Activated CD8-positive, alpha-beta T cell treated with anti-CD3 and anti-CD28 coated beads for 36 hours (primary cell): ENCODE data around the gene OSTF1. TPM values are rescaled to one million over a fixed set of nuclear protein-coding genes. Genes with fewer than 3 reads are reported as not detected.
A peak's percentile ranks its signal among the peaks of the same experiment; 100 is the strongest.

Experiments
- ATAC-seq: fragments of 200-7000 bp; cut with Tn5 transposase; one replicate; pipeline ENCODE4 v1.10.0; 2021; ENCODE audit warnings: mild to moderate bottlenecking, moderate library complexity
- CTCF ChIA-PET: fragments of 350-600 bp; sonication (Branson Sonifier 250); formaldehyde crosslinking; loops from one replicate; lab custom pipeline; 2021; ENCODE audit warnings: antibody characterized with exemption; lab: Charles Lee
- POLR2A ChIA-PET: fragments of 350-600 bp; sonication (Branson Sonifier 250); formaldehyde crosslinking; loops from one replicate; lab custom pipeline; 2021; ENCODE audit warnings: antibody characterized with exemption; lab: Charles Lee
- DNase-seq: peaks from one replicate; pipeline ENCODE4 v3.0.0-alpha.2; 2020
- H3K27ac Mint-ChIP-seq: one replicate; pipeline ENCODE4 v1.8.0; 2021; ENCODE audit warnings: mild to moderate bottlenecking, mixed read lengths
- H3K27me3 Mint-ChIP-seq: one replicate; pipeline ENCODE4 v1.8.0; 2021; ENCODE audit warnings: mixed read lengths
- H3K36me3 Mint-ChIP-seq: one replicate; pipeline ENCODE4 v1.8.0; 2021; ENCODE audit warnings: low read depth, mixed read lengths
- H3K4me1 Mint-ChIP-seq: one replicate; pipeline ENCODE4 v1.8.0; 2021; ENCODE audit warnings: low read depth, mixed read lengths
- H3K4me3 Mint-ChIP-seq: one replicate; pipeline ENCODE4 v1.8.0; 2021; ENCODE audit warnings: mild to moderate bottlenecking, moderate library complexity, mixed read lengths
- H3K9me3 Mint-ChIP-seq: one replicate; pipeline ENCODE4 v1.8.0; 2021; ENCODE audit warnings: mixed read lengths
- CTCF ChIP-seq: fragments of 200-600 bp; IDR thresholded peaks from one replicate; pipeline ENCODE4 v1.8.0; 2022; ENCODE audit warnings: antibody characterized with exemption, mild to moderate bottlenecking
- intact Hi-C: fragments of 100-400 bp; cut with micrococcal nuclease; formaldehyde crosslinking; loops from one replicate; pipeline ENCODE4 v1.10.0; 2022
- total RNA-seq, 2 experiments: library from RNA; stranded (reverse); gene quantifications; one replicate each; pipeline ENCODE4 v1.2.3, GENCODE V29; 2021

Gene OSTF1
- total RNA-seq: 10 to 100 TPM; 52.2 to 55.3 TPM

- ATAC-seq (peak; percentile 86), DNase-seq (peak; percentile 94)
- H3K36me3 Mint-ChIP-seq: no peaks in the 10 kb centered on the region
- intact Hi-C loops: loop anchor here (2.0 to 5.0 kb wide), 3 partner anchors 59 to 136 kb away; partner anchors contain the start of genes C9orf40 and CARNMT1
- H3K27me3 Mint-ChIP-seq: no peaks in the 10 kb centered on the region
- CTCF ChIA-PET: interaction anchor here (0.7 to 1.8 kb wide), 10 partner anchors 10 to 310 kb away, joined by 3 to 9 read pairs (median 3); partner anchors contain the start of genes C9orf40 and CARNMT1
- POLR2A ChIA-PET: interaction anchor here (1.0 to 2.9 kb wide), 9 partner anchors 9 to 76 kb away, joined by 3 to 23 read pairs (median 3); partner anchors contain the start of gene CARNMT1
- peak within 1 kb of the TSS; percentile 97 for H3K27ac Mint-ChIP-seq
- no peak for TF ChIP-seq CTCF
- no peaks in the 10 kb centered on the region for H3K9me3 Mint-ChIP-seq
- peak within 1 kb of the TSS; percentile 94 for H3K4me3 Mint-ChIP-seq
- peaks cover 63% of the 10 kb centered on the region for H3K4me1 Mint-ChIP-seq
These were observed at the start of gene OSTF1, which contains the start of gene NMRK1 for GRCh38 chr9:75087824-75088645. OSTF1 (plus strand) TSS chr9:75088514; CDS start chr9:75088693, 179 bp downstream. NMRK1 (minus strand) TSS chr9:75088155; CDS start chr9:75083115, 5,040 bp downstream.

- intact Hi-C loops: no loop called here
- Mint-ChIP-seq H3K4me3 (no peak overlapping the region), H3K4me1 (peaks cover 7% of the 10 kb centered on the region), H3K27me3 (no peaks in the 10 kb centered on the region), H3K27ac (no peak overlapping the region), H3K36me3 (no peaks in the 10 kb centered on the region), H3K9me3 (no peaks in the 10 kb centered on the region)
- no peak for TF ChIP-seq CTCF
- ATAC-seq (no peak), DNase-seq (no peak)
- ChIA-PET POLR2A (no interaction called here), CTCF (interaction anchor here (2.6 kb wide), 1 partner anchor 261 kb away, joined by 8 read pairs; no protein-coding TSS in a partner anchor)
These were observed 49.3 kb upstream of the OSTF1 start for GRCh38 chr9:75039009-75039408.

DNA sequence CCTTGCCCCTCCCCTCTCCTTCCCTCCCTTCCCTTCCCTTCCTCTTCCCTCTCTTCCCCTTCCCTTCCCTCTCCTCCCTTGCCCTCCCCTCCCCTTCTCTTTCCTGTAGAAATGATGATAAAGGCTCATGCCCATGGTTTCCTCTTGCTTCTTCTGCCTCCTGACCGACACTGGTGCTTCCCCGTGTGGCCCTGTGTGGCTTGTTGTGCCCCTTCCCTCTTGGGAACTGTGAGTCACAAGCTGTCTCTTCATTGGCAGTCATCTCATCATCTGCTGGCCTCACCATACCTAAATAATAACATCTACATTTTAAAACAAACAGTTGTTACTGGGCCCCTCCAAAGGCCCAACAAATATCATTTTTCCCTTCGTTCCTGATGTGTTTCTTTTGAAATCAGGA lies 48.5 kb upstream of the OSTF1 start:
- Mint-ChIP-seq H3K36me3 (no peaks in the 10 kb centered on the region), H3K4me3 (no peak overlapping the region), H3K9me3 (no peaks in the 10 kb centered on the region), H3K4me1 (peaks cover 7% of the 10 kb centered on the region), H3K27me3 (no peaks in the 10 kb centered on the region), H3K27ac (no peak overlapping the region)
- DNase-seq (peak; percentile 55), ATAC-seq (peak; percentile 71)
- POLR2A ChIA-PET: no interaction called here
- CTCF ChIA-PET: interaction anchor here (0.9 to 2.6 kb wide), 2 partner anchors 38 to 262 kb away, joined by 3 to 8 read pairs; no protein-coding TSS in a partner anchor
- no peak for TF ChIP-seq CTCF
- intact Hi-C loops: no loop called here

DNA sequence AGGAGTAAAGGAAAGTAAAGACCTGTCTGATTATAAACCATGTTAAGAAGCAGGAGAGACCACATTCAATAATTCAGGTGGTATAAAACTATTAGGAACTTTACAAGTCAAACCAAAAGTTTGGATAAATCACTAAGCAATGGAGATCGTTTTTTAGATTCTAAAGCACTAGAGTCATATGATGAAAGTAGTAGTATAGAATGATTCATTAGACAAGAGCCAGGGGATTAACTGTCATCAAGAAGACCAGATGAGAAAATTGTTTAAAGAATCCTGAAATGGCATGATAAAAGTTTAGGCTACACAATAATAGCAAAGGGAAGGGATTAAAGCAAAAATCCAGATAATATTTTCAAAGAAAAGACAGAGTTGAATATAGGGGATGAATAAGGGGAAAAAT lies 47.3 kb upstream of the OSTF1 start:
- peaks cover 7% of the 10 kb centered on the region for H3K4me1 Mint-ChIP-seq
- no peak overlapping the region for H3K4me3 Mint-ChIP-seq
- intact Hi-C loops: no loop called here
- DNase-seq (no peak), ATAC-seq (no peak)
- ChIA-PET CTCF (interaction anchor here (2.6 kb wide), 1 partner anchor 263 kb away, joined by 8 read pairs; no protein-coding TSS in a partner anchor), POLR2A (no interaction called here)
- H3K9me3 Mint-ChIP-seq: no peaks in the 10 kb centered on the region
- no peaks in the 10 kb centered on the region for H3K36me3 Mint-ChIP-seq
- no peak for TF ChIP-seq CTCF
- no peak overlapping the region for H3K27ac Mint-ChIP-seq
- H3K27me3 Mint-ChIP-seq: no peaks in the 10 kb centered on the region
